Tibial nerve (tissue), 4 donors: ENCODE data around the gene ECE1. TPM values are rescaled to one million over a fixed set of nuclear protein-coding genes. Genes with fewer than 3 reads are reported as not detected.

Source experiments
- DNase-seq, 2 donors: peaks; one replicate each; pipeline ENCODE4 v3.0.0-alpha.2; 2019; ENCODE audit warnings: low spot score in 2 of 2
- H3K27ac ChIP-seq, 4 donors: fragments of 200-600 bp; sonication (generic) in 3 of 4; one replicate each; pipeline ENCODE4 v1.5.1; 2017 to 2019; ENCODE audit warnings: mild to moderate bottlenecking in 1 of 4
- H3K27me3 ChIP-seq, 2 donors: fragments of 200-600 bp; sonication (generic) in 1 of 2; one replicate each; pipeline versions ENCODE4 v1.5.1 to v1.6.0; 2017 to 2019
- H3K36me3 ChIP-seq, 3 donors: fragments of 200-600 bp; sonication (generic); one replicate each; pipeline ENCODE4 v1.5.1; 2018 to 2019
- H3K4me1 ChIP-seq, 4 donors: fragments of 200-600 bp; sonication (generic) in 3 of 4; one replicate each; pipeline ENCODE4 v1.5.1; 2017 to 2019
- H3K4me3 ChIP-seq, 4 donors: fragments of 200-600 bp; sonication (generic) in 3 of 4; one replicate each; pipeline ENCODE4 v1.5.1; 2017 to 2019; ENCODE audit warnings: mild to moderate bottlenecking in 1 of 4, moderate library complexity in 1 of 4
- H3K9me3 ChIP-seq, 4 donors: fragments of 200-600 bp; sonication (generic) in 3 of 4; one replicate each; pipeline ENCODE4 v1.5.1; 2017 to 2019
- CTCF ChIP-seq, 5 experiments: fragments of 200-600 bp in 3 of 5; fragments of 450-650 bp in 2 of 5; sonication (generic) in 3 of 5; IDR thresholded peaks; one replicate each; pipeline ENCODE4 v1.5.1; 2016 to 2019; ENCODE audit warnings: antibody characterized with exemption in 5 of 5, mild to moderate bottlenecking in 3 of 5, moderate library complexity in 2 of 5
- EP300 ChIP-seq, 2 donors: sonication (generic); formaldehyde crosslinking; IDR thresholded peaks; one replicate each; pipeline ENCODE4 v1.6.1; 2017; ENCODE audit warnings: antibody characterized with exemption in 2 of 2, mild to moderate bottlenecking in 1 of 2
- POLR2A ChIP-seq, 2 donors: fragments of 450-650 bp; IDR thresholded peaks; one replicate each; pipeline ENCODE4 v1.6.1; 2017; ENCODE audit warnings: antibody characterized with exemption in 2 of 2, mild to moderate bottlenecking in 2 of 2, moderate library complexity in 2 of 2
- WGBS, 2 donors: methylation state at CpG; one replicate each; pipeline ENCODE4 v1.1.5; 2018; 5-methylcytosine and 5-hydroxymethylcytosine counted together
- total RNA-seq, 4 donors: library from RNA; depleted of rRNA; stranded (reverse); fragments of >200 nt; gene quantifications; one replicate each; pipeline ENCODE4 v1.1.0, GENCODE V29; 2016

Gene ECE1
- total RNA-seq, 4 donors from 2014 or later: 84.1 to 128 (median 110) TPM

GRCh38 chr1:21249940-21250493 lies 40.2 kb downstream of the ECE1 start:
- Histone ChIP-seq H3K9me3 (no peaks in the 10 kb centered on the region), H3K27me3 (no peaks in the 10 kb centered on the region), H3K27ac (no peak overlapping the region), H3K4me3 (no peak overlapping the region), H3K36me3 (peaks cover 0 to 90% (median 14%) of the 10 kb centered on the region in 3 donors), H3K4me1 (peaks cover 0 to 26% (median 3%) of the 10 kb centered on the region in 4 donors)
- TF ChIP-seq POLR2A (IDR thresholded peaks at IDR 0.05) (no peak), EP300 (IDR thresholded peaks at IDR 0.05) (no peak), CTCF (IDR thresholded peaks at IDR 0.05) (no peak)
- DNase-seq: no peak
- WGBS, 2 donors: 95 to 96% methylated on average over 9 of the region's 9 CpGs

- H3K27me3 ChIP-seq: no peaks in the 10 kb centered on the region
- H3K27ac ChIP-seq: no peak overlapping the region
- peaks cover 0 to 12% (median 3%) of the 10 kb centered on the region in 4 donors for H3K4me1 ChIP-seq
- TF ChIP-seq EP300 (IDR thresholded peaks at IDR 0.05) (no peak), CTCF (IDR thresholded peaks at IDR 0.05) (no peak), POLR2A (IDR thresholded peaks at IDR 0.05) (no peak)
- H3K4me3 ChIP-seq: no peak overlapping the region
- H3K9me3 ChIP-seq: no peaks in the 10 kb centered on the region
- WGBS, 2 donors: 88 to 91% methylated on average over 14 of the region's 14 CpGs
- peaks cover 0 to 97% (median 31%) of the 10 kb centered on the region in 3 donors for H3K36me3 ChIP-seq
- no peak for DNase-seq
These were observed 42.2 kb downstream of the ECE1 start for GRCh38 chr1:21247892-21248715.

GRCh38 chr1:21246905-21247642 lies 43.2 kb downstream of the ECE1 start:
- DNase-seq: no peak
- TF ChIP-seq POLR2A (IDR thresholded peaks at IDR 0.05) (no peak), CTCF (IDR thresholded peaks at IDR 0.05) (no peak), EP300 (IDR thresholded peaks at IDR 0.05) (no peak)
- H3K4me1 ChIP-seq: peaks cover 0 to 5% (median 0%) of the 10 kb centered on the region in 4 donors
- no peak overlapping the region for H3K27ac ChIP-seq
- peaks cover 0 to 99% (median 31%) of the 10 kb centered on the region in 3 donors for H3K36me3 ChIP-seq
- no peaks in the 10 kb centered on the region for H3K9me3 ChIP-seq
- H3K27me3 ChIP-seq: no peaks in the 10 kb centered on the region
- 88 to 91% methylated on average over 20 of the region's 20 CpGs for WGBS, 2 donors
- no peak overlapping the region for H3K4me3 ChIP-seq

GRCh38 chr1:21245688-21246229 lies 44.5 kb downstream of the ECE1 start:
- peaks cover 0 to 99% (median 43%) of the 10 kb centered on the region in 3 donors for H3K36me3 ChIP-seq
- no peak overlapping the region for H3K4me3 ChIP-seq
- H3K9me3 ChIP-seq: no peaks in the 10 kb centered on the region
- H3K27ac ChIP-seq: no peak overlapping the region
- TF ChIP-seq EP300 (IDR thresholded peaks at IDR 0.05) (no peak), CTCF (IDR thresholded peaks at IDR 0.05) (no peak), POLR2A (IDR thresholded peaks at IDR 0.05) (no peak)
- H3K27me3 ChIP-seq: no peaks in the 10 kb centered on the region
- no peaks in the 10 kb centered on the region for H3K4me1 ChIP-seq
- DNase-seq: no peak
- 97 to 98% methylated on average over 4 of the region's 4 CpGs for WGBS, 2 donors
